Peyer's patch (tissue), 4 donors: ENCODE measurements around the gene ANKMY1.

Experiments used
- CTCF ChIP-seq, 6 experiments: fragments of 450-650 bp in 4 of 6; fragments of 200-600 bp in 2 of 6; sonication (generic) in 1 of 6; IDR thresholded peaks; one replicate each; pipeline ENCODE4 v1.5.1; 2017 to 2019; ENCODE audit warnings: antibody characterized with exemption in 6 of 6, mild to moderate bottlenecking in 3 of 6, moderate library complexity in 1 of 6
- POLR2A ChIP-seq, 2 donors: fragments of 450-650 bp; IDR thresholded peaks; one replicate each; pipeline ENCODE4 v1.5.1; 2017; ENCODE audit warnings: antibody characterized with exemption in 2 of 2, mild to moderate bottlenecking in 2 of 2, moderate library complexity in 2 of 2

- TF ChIP-seq CTCF (IDR thresholded peaks at IDR 0.05), result no peak
- no peak for TF ChIP-seq POLR2A (IDR thresholded peaks at IDR 0.05)
These were observed 121.7 kb downstream of the ANKMY1 start for GRCh38 chr2:240435948-240436682.
